ENCODE results near the gene AP1B1.

DNA sequence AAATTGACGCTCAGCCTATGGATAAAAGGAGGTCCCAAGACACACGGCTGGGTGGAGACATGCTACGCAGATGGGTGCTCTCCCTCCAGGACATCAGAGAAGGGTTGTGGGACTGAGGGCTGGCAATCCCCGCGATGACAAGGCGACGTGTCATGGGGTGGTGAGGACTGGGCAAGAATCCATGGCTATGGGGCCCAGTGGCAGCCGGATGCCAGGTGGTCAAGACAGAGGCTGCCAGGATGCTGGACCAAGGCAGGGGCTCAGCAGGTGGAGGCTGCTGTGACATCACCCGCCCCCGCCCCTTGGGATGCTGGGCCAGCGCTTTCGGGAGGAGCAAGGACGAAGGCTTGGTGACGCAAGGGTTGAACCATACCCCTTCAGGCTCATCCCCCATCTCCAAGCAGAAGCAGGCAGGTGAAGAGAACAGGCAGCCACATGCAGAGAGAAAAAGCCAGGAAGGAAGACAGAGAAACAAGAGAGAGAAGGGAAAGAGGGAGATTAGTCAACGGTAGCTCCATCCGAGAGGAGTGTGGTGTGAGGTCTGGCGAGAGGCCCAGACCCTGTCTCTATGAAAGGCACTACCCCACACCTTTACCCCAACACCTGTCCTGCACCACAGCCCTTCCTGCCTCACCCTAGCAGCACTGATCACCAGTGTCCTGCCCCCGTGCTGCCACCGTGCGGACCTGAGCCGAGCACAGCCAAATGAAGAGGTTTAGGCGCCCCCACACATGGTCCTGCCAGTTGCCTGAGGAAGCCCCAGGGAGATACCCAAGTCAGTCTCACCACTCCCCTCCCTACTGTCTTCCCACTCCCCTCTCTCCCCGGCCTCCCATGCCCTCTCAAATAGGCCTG lies 48.8 kb downstream of the AP1B1 start:
- TF ChIP-seq POLR2A (IDR thresholded peaks at IDR 0.05; ENCODE audit: low read depth, low read length) (no peak), MXI1 (IDR thresholded peaks at IDR 0.05; ENCODE audit: borderline replicate concordance, low read depth, low read length) (no peak), BHLHE40 (IDR thresholded peaks at IDR 0.05; ENCODE audit: low read depth, low read length) (no peak), FOS (IDR thresholded peaks at IDR 0.05; ENCODE audit: low read depth, low read length) (no peak), RFX5 (IDR thresholded peaks at IDR 0.05; ENCODE audit: low read depth, low read length) (no peak), SMC3 (IDR thresholded peaks at IDR 0.05; ENCODE audit: low read depth, low read length) (no peak), MAZ (IDR thresholded peaks at IDR 0.05; ENCODE audit: borderline replicate concordance, low read depth, low read length) (no peak), CHD1 (IDR thresholded peaks at IDR 0.05; ENCODE audit: low read depth, low read length) (no peak), RCOR1 (IDR thresholded peaks at IDR 0.05; ENCODE audit: insufficient replicate concordance, low read length) (no peak), RAD21 (IDR thresholded peaks at IDR 0.05; ENCODE audit: low read length) (no peak)
- TF ChIP-seq, protein P1, sequence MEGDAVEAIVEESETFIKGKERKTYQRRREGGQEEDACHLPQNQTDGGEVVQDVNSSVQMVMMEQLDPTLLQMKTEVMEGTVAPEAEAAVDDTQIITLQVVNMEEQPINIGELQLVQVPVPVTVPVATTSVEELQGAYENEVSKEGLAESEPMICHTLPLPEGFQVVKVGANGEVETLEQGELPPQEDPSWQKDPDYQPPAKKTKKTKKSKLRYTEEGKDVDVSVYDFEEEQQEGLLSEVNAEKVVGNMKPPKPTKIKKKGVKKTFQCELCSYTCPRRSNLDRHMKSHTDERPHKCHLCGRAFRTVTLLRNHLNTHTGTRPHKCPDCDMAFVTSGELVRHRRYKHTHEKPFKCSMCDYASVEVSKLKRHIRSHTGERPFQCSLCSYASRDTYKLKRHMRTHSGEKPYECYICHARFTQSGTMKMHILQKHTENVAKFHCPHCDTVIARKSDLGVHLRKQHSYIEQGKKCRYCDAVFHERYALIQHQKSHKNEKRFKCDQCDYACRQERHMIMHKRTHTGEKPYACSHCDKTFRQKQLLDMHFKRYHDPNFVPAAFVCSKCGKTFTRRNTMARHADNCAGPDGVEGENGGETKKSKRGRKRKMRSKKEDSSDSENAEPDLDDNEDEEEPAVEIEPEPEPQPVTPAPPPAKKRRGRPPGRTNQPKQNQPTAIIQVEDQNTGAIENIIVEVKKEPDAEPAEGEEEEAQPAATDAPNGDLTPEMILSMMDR (conservative IDR thresholded peaks at IDR 0.05; ENCODE audit: low read depth, low read length): no peak

Data from IMR-90 (cell line).